Hepatic stellate cell (primary cell): ENCODE measurements around the gene PNMA3.
"Not testable (repeated sequence)": the region's sequence is repeated elsewhere in the genome, so short reads cannot be mapped to it uniquely, and the experiment has no call there.

Experiments
- DNase-seq: peaks from one replicate; pipeline ENCODE4 v3.0.0; 2011; ENCODE audit warnings: low spot score

PNMA3 gene

DNA sequence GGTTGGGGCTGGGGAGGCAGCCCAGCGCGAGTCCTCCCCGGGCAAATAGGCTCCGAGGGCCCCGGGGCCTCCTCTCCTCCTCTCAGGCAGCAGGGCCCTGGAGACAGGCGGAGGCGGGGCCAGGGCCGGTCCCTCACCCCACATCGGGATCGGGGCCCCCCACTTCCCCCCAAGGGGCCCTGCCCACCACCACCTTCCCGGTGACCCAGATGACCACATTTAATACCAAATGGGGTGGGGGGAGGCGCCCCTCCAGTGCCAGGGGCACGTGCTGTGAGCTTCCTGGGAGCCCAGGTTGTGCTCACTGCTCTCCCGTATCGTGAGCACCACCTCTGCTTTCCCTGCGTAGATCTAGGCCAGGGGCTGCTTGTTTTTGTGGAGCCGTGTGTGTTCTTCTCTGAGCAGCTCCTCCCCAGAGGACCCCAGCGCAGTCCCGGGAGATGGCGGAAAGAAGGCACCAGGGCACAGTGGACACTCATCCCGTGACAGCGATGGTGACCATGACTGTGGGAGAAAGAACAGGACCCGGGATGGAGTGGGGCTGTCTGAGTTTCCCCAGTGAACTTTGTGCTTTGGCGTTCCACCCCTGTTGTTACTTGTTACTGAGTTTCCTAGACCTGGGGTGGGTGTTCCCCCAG lies 18.1 kb downstream of the PNMA3 start:
- DNase-seq, result no peak

DNA sequence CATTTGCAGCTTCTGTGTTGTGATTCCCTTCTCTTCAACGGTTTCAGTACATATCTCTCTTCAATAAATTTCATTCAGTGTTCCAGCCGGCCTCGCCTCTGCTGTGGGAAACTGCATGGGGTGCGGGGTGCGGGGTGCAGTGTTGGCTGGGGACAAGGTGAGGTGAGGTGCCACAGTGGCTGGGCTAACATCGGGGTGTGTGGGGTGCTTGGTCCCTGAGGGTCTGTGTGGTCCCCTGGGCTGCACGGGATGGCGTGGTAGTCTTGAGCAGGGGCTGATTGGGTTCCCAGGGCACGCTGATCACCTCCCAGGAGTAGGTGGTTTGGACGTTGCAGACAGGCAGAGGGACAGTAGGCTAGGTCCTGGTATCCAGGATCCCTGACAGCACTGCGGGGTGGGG lies 18.7 kb downstream of the PNMA3 start:
- DNase-seq, result no peak

DNA sequence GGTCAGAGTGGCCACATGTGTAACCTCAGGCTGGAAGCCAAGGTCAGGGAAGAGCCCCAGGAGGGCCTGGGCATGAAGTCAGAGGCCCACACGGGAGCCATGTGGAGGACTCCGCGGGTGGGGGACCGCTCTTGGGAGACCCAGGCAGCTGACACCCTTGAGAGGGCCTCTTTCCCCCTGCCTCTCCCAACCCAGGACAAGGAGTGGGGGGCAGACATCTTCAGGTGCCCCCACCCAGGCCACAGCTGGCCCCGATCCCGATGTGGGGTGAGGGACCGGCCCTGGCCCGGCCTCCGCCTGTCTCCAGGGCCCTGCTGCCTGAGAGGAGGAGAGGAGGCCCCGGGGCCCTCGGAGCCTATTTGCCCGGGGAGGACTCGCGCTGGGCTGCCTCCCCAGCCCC lies 19.1 kb downstream of the PNMA3 start:
- no peak for DNase-seq

DNA sequence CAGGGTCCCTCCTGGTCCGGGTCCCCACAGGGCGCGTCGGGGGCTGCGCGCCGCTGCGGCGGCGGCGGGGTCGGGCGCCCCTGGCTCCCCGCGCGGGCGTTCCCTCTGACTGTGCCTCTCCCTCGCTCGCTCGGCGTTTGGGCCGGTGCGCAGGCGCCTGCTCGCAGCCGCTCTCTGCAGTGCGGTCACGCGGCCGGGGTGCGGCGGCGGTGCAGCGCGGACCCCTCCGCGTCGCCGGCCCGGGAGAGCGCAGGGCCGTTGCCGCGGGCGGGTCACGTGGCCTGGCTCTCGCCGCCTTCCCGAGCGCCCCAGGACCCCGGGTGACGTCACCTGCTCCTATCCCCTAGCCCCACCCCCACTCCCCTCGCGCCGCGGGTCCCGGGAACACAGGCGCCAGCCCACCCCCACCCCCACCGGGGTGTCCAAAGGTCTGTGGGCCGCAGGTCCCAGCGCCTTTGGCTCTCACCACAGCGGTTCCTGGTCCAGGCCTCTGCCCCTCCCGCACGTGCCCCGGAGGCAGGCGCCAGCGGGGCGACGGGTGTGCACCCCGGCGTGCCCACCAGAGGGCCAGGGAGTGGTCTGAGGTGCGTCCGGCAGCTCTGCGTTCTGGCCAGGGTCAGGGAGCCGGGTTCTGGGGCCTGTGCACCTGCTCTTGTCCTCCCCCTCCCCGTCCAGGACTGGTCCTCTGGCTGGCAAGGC lies 21.3 kb downstream of the PNMA3 start:
- DNase-seq, result not testable (repeated sequence)

DNA sequence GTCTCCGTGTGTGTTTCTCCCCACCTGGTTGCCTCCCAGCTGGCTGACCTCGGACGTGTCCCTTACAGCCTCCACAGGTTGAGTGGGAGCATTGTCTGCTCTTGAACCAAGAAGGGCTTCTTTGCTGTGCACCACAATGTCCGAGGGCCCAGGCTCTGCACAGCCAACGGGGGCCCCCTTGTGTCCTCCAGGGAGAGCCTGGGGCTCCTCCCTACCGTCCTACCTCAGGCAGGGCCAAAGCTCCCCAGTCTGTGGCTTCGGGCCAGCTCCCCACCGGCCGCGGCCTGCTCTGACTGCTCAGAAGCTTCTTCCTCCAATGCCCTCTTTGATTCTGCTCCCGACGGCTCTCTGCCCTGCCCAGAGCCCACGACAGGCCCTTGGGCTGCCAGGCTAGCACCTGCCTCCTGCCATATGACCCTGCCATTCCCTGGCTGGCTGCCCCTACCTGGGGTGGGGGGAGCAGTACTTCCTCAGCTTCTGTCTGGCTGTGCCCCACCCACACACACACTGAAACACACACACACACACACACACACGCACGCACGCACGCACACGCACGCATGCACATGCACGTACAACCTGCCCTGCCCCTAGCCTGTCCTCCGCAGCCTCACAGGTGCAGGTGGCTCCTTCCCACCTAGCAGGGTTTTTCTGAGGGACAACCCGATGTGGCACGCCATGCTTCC lies 27.1 kb downstream of the PNMA3 start:
- DNase-seq, result not testable (repeated sequence)

DNA sequence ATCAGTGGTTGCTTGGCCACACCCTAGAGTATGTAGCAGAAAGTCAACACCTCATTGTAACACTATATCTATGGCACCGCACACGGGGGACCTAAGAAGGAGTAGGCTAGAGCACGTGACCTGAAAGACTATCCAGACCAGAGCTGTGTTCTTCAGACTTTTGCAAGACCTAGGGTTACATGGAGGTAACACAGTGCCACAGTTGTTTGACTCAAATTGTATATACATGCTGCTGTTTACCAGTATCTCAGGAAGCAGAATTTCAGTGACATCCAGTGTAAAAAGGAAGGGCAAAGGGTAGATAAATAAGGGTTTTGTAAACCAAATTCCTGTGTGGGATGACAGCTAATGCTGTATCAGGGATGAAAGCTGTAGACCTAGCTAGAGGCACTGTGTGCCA lies 46.1 kb downstream of the PNMA3 start:
- DNase-seq, result no peak

DNA sequence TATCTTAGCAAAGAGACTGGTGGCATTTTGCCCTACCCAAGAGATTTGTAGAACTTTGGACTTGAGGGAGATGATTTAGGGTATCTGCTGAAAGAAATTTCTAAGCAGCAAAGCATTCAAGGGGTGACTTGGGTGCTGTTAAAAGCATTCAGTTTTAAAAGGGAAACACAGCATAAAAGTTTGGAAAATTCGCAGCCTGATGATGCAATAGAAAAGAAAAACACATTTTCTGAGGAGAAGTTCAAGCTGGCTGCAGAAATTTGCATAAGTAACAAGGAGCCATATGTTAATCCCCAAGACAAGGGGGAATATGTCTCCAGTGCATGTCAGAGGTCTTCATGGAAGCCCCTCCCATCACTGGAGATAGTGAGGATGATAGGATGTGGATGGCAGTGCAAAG lies 48.7 kb downstream of the PNMA3 start:
- not testable (repeated sequence) for DNase-seq

DNA sequence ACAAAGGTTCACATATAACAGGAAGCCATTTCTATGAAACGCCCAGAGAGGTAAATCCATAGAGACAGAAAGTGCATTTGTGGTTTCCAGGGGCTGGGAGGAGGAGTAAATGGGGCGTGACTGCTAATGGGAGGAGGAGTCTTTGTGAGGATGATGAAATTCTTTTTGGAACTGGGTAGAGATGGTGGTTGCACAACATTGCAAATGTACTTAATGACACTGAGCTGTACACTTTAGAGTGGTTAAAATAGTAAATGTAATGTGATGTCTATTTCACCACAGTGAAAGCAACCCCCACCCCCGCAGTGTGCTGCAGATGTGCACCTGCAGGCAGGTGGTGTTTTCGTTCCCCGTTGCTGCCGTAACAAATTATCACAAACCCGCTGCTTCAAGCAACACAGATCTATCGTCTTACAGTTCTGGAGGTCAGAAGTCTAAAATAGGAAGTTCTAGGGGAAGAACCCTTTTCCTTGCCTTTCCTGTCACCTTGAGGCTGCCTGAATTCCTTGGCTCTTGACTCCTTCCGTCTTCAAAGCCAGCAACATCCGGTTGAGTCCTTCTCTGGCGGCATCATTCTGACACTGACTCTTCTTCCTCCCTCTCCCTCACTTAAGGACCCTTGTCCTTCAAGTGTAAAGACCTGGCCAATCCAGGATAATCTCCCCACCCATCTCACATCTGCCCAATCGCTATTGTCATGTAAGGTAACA lies 50.0 kb downstream of the PNMA3 start:
- DNase-seq, result not testable (repeated sequence)
